Upper lobe of left lung (tissue), 6 donors: ENCODE data around the gene CTNNBL1. TPM values are rescaled to one million over a fixed set of nuclear protein-coding genes. Genes with fewer than 3 reads are reported as not detected.
A peak's percentile ranks its signal among the peaks of the same experiment; 100 is the strongest.

Experiments used
- ATAC-seq, 2 donors: fragments of 200-7000 bp; cut with Tn5 transposase; one replicate each; pipeline ENCODE4 v1.9.1; 2022; ENCODE audit warnings: mild to moderate bottlenecking in 2 of 2, moderate library complexity in 2 of 2; ENCODE audit not compliant: low FRiP score in 2 of 2
- DNase-seq, 2 donors: peaks; one replicate each; pipeline ENCODE4 v3.0.0-alpha.2; 2019 to 2020
- H3K27ac ChIP-seq, 4 donors: fragments of 200-600 bp; sonication (generic); one replicate each; pipeline ENCODE4 v1.5.1; 2016 to 2019
- H3K27me3 ChIP-seq, 4 donors: fragments of 200-600 bp; sonication (generic); one replicate each; pipeline ENCODE4 v1.5.1; 2017 to 2019
- H3K36me3 ChIP-seq, 4 donors: fragments of 200-600 bp; sonication (generic); one replicate each; pipeline ENCODE4 v1.5.1; 2016 to 2019
- H3K4me1 ChIP-seq, 4 donors: fragments of 200-600 bp; sonication (generic); one replicate each; pipeline ENCODE4 v1.5.1; 2018 to 2019
- H3K4me3 ChIP-seq, 4 donors: fragments of 200-600 bp; sonication (generic); one replicate each; pipeline ENCODE4 v1.5.1; 2017 to 2019; ENCODE audit warnings: mild to moderate bottlenecking in 2 of 4, moderate library complexity in 1 of 4
- H3K9me3 ChIP-seq, 4 donors: fragments of 200-600 bp; sonication (generic); one replicate each; pipeline ENCODE4 v1.5.1; 2018 to 2019
- CTCF ChIP-seq, 6 experiments: fragments of 450-650 bp in 4 of 6; fragments of 200-600 bp in 2 of 6; sonication (generic) in 2 of 6; IDR thresholded peaks; one replicate each; pipeline ENCODE4 v1.5.1; 2016 to 2019; ENCODE audit warnings: antibody characterized with exemption in 6 of 6
- EP300 ChIP-seq, 4 donors: sonication (generic); formaldehyde crosslinking; IDR thresholded peaks; one replicate each; pipeline ENCODE4 v1.5.1; 2017; ENCODE audit warnings: antibody characterized with exemption in 4 of 4, control low read depth in 2 of 4
- POLR2A ChIP-seq, 4 donors: fragments of 450-650 bp; IDR thresholded peaks; one replicate each; pipeline ENCODE4 v1.5.1; 2016 to 2017; ENCODE audit warnings: antibody characterized with exemption in 4 of 4, mild to moderate bottlenecking in 2 of 4
- POLR2AphosphoS5 ChIP-seq, 2 donors: sonication (generic); formaldehyde crosslinking; IDR thresholded peaks; one replicate each; pipeline ENCODE4 v1.5.1; 2017; ENCODE audit warnings: antibody characterized with exemption in 2 of 2
- whole genome bisulfite sequencing, 2 donors: methylation state at CpG; one replicate each; pipeline ENCODE4 v1.1.5; 2017 to 2018; 5-methylcytosine and 5-hydroxymethylcytosine counted together
- total RNA-seq, 6 donors: library from RNA; depleted of rRNA in 4 of 6; stranded (reverse); fragments of >200 nt in 4 of 6; gene quantifications; one replicate each; pipeline versions ENCODE4 v1.1.0 to v1.2.1, GENCODE V29; 2016 to 2021
- donor health status: DM: no; HTN: no; CAD: no; lungs with moderate emphysema.
- donor health status: DM: no; HTN: yes; CAD: no; lungs with severe emphysema.

The CTNNBL1 gene
- total RNA-seq, 6 donors from 2014 or later = 25.1 to 61.0 (median 29.1) TPM

DNA sequence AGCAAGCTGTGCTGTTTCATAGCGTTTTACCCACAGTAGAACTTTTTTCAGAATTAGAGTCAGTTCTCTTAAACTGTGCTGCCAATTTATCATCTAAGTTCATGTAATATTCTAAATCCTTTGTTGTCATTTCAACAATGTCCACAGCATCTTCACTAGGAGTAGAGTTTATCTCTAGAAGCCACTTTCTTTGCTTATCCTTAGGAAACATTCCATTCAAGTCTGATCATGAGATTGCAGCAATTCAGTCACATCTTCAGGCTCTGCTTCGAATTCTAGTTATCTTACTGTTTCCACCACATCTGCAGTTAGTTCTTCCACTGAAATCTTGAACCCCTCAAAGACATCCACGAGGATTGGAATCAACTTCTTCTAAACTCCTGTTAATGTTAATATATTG is 12.5 kb downstream of the CTNNBL1 start:
- DNase-seq = no peak
- 87 to 98% methylated on average over 3 of the region's 3 CpGs for WGBS, 2 donors

DNA sequence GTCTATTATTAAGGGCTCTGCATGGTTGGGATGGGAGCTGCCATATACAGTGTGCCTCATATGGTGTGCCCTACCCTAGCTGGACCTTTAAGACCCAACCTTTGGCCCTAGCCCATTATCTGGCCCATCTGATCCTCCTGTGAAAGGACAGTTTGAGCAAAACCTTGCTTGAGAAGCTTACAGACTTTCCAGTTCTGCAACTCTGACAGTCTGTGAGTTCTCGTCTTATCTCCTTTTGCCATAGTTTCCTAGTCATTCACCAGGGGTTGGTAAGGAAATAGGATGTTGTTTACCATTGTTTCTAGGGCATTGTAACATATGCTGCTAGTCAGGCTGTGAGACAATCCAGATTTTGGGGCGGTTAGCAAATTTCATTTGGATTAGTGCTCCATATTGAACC is 17.2 kb downstream of the CTNNBL1 start:
- TF ChIP-seq POLR2A (IDR thresholded peaks at IDR 0.05) (no peak), EP300 (IDR thresholded peaks at IDR 0.05) (no peak), CTCF (IDR thresholded peaks at IDR 0.05) (no peak), POLR2AphosphoS5 (IDR thresholded peaks at IDR 0.05) (no peak)
- no peak overlapping the region for H3K4me3 ChIP-seq
- no peaks in the 10 kb centered on the region for H3K36me3 ChIP-seq
- 68 to 71% methylated on average over 2 of the region's 2 CpGs for WGBS, 2 donors
- DNase-seq (no peak), ATAC-seq (peak in 1 of 2 donors; percentile 40)
- H3K27me3 ChIP-seq = no peaks in the 10 kb centered on the region
- H3K27ac ChIP-seq = peak overlapping the region in 1 of 4 donors; percentile 17
- peaks cover 18 to 32% (median 26%) of the 10 kb centered on the region in 4 donors for H3K4me1 ChIP-seq
- peaks cover 0 to 3% (median 0%) of the 10 kb centered on the region in 4 donors for H3K9me3 ChIP-seq

More for the DNA sequence above, 12.5 kb downstream of the CTNNBL1 start:
- ATAC-seq = no peak
- no peaks in the 10 kb centered on the region for H3K27me3 ChIP-seq
- peaks cover 7 to 19% (median 8%) of the 10 kb centered on the region in 4 donors for H3K4me1 ChIP-seq
- H3K9me3 ChIP-seq = peaks cover 0 to 3% (median 0%) of the 10 kb centered on the region in 4 donors
- no peak overlapping the region for H3K4me3 ChIP-seq
- H3K36me3 ChIP-seq = no peaks in the 10 kb centered on the region
- no peak overlapping the region for H3K27ac ChIP-seq
- TF ChIP-seq CTCF (IDR thresholded peaks at IDR 0.05) (no peak), POLR2AphosphoS5 (IDR thresholded peaks at IDR 0.05) (no peak), EP300 (IDR thresholded peaks at IDR 0.05) (no peak), POLR2A (IDR thresholded peaks at IDR 0.05) (no peak)

DNA sequence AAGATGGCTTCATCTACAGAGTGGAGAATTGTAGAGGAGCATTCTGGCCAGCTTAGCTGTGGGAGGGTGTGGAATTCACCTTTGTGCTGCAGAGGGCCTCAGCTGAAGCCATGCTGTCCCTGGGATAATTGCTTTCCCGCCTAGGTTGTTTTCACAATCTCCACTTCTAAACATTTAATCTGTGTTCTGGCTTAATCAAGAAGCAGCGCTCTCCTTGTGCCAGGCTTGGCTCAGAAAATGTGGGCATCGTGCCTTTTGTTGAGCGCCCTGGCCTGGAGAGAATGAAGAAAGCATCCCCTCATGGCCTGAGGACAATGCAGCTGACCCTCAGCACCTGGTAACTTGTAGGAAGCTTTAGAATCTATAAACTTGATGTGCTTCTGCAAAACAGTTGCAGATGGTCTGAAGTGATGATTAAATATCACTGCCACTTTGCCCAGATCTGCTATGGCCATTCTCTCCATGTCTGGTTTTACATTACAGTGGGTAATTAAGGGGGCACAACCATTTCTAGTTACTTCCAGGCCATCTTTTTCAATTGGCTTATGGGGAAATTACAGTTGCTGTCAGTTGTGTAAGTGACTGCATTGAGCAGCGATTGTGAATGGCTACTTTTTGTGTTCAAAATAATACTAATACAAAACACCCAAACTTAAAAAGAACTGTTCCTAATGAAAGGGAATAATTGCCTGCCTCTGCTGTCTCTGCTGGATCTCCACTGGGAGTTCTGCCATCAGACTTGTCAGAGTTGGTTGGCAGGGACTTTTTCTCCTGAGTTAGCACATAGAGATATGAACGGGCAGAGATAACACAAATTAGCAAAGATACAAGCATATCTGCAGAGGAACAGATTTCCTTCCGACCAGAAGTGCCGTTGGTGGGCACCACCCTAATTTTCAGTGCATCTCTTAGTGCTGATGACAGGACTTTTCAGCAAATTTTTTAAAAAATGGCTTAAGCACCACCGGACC is 18.4 kb downstream of the CTNNBL1 start:
- H3K27me3 ChIP-seq = no peaks in the 10 kb centered on the region
- H3K4me1 ChIP-seq = peaks cover 18 to 32% (median 26%) of the 10 kb centered on the region in 4 donors
- no peak overlapping the region for H3K27ac ChIP-seq
- TF ChIP-seq POLR2AphosphoS5 (IDR thresholded peaks at IDR 0.05) = no peak
- no peak for TF ChIP-seq POLR2A (IDR thresholded peaks at IDR 0.05)
- TF ChIP-seq CTCF (IDR thresholded peaks at IDR 0.05) = no peak
- TF ChIP-seq EP300 (IDR thresholded peaks at IDR 0.05) = no peak
- H3K4me3 ChIP-seq = no peak overlapping the region
- H3K9me3 ChIP-seq = no peaks in the 10 kb centered on the region
- no peak for DNase-seq
- 48 to 51% methylated on average over 9 of the region's 9 CpGs for WGBS, 2 donors
- ATAC-seq = no peak
- H3K36me3 ChIP-seq = no peaks in the 10 kb centered on the region

DNA sequence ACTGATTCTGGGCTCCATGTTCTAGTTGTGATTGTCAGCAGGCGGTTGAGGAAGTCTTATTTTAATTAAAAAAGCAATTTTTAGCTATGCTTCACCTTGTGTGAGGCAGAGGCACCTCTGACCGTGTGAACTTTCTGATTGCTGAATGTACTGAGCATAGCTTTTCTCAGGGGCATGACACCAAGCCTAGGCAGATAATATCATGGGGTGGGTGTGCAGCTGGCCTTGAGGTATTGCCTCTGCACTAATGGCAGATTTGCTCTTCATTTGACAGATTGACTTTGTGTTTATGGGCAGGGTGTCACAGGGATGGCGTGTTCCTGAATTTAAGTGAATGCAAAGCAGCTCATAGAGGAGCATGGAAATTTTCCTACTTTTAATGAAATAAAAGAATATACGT is 19.6 kb downstream of the CTNNBL1 start:
- H3K4me3 ChIP-seq = no peak overlapping the region
- H3K4me1 ChIP-seq = peaks cover 18 to 32% (median 26%) of the 10 kb centered on the region in 4 donors
- TF ChIP-seq POLR2A (IDR thresholded peaks at IDR 0.05) = no peak
- TF ChIP-seq EP300 (IDR thresholded peaks at IDR 0.05) = no peak
- TF ChIP-seq CTCF (IDR thresholded peaks at IDR 0.05) = no peak
- TF ChIP-seq POLR2AphosphoS5 (IDR thresholded peaks at IDR 0.05) = no peak
- H3K27me3 ChIP-seq = no peaks in the 10 kb centered on the region
- no peaks in the 10 kb centered on the region for H3K9me3 ChIP-seq
- WGBS, 2 donors = 96 to 99% methylated on average over 4 of the region's 4 CpGs
- DNase-seq = no peak
- H3K36me3 ChIP-seq = no peaks in the 10 kb centered on the region
- no peak overlapping the region for H3K27ac ChIP-seq
- ATAC-seq = no peak
